Panc1 (cell line): ENCODE results near the gene BRAF. TPM values are rescaled to one million over a fixed set of nuclear protein-coding genes. Genes with fewer than 3 reads are reported as not detected.
"Not testable (repeated sequence)": the region's sequence is repeated elsewhere in the genome, so short reads cannot be mapped to it uniquely, and the experiment has no call there.

Experiments used
- ATAC-seq: fragments of 200-7000 bp; cut with Tn5 transposase; 2 replicates; pipeline ENCODE4 v1.9.1; 2020; ENCODE audit warnings: mild to moderate bottlenecking, moderate library complexity
- BruUV-seq: library from RNA; stranded (reverse); fragments of 400-500 nt; replicated peaks from 2 replicates; lab custom pipeline; 2021; lab: Mats Ljungman, UMichigan
- CTCF ChIA-PET: fragments of 300-600 bp; sonication (Branson Sonifier 250); formaldehyde crosslinking; loops from one replicate; lab custom pipeline; 2022; ENCODE audit warnings: antibody characterized with exemption; lab: Charles Lee
- POLR2A ChIA-PET: fragments of 300-600 bp; sonication (Branson Sonifier 250); formaldehyde crosslinking; loops from one replicate; lab custom pipeline; 2022; ENCODE audit warnings: antibody characterized with exemption; lab: Charles Lee
- DNase-seq: peaks from one replicate; pipeline ENCODE4 v3.0.0-alpha.2; 2010; ENCODE audit warnings: low read depth, low spot score
- H3K27ac ChIP-seq: 2 replicates; pipeline ENCODE4 v1.5.1; 2011; ENCODE audit warnings: mild to moderate bottlenecking, low read length, inconsistent platforms
- H3K27me3 ChIP-seq: fragments of 200-500 bp; sonication (Bioruptor generic); 2 replicates; pipeline ENCODE4 v1.6.0; 2014; ENCODE audit warnings: low read length, inconsistent platforms; ENCODE audit not compliant: control insufficient read depth, insufficient read depth
- H3K36me3 ChIP-seq: fragments of 200-500 bp; sonication (Bioruptor generic); 2 replicates; pipeline ENCODE4 v1.5.1; 2014; ENCODE audit warnings: inconsistent platforms, mild to moderate bottlenecking, low read length, moderate library complexity; ENCODE audit not compliant: control insufficient read depth, insufficient read depth
- H3K4me1 ChIP-seq: 2 replicates; pipeline ENCODE4 v1.5.1; 2011; ENCODE audit warnings: inconsistent platforms, mild to moderate bottlenecking, low read length, moderate library complexity; ENCODE audit not compliant: control insufficient read depth, insufficient read depth
- H3K4me3 ChIP-seq, 2 experiments: 2 replicates each; pipeline ENCODE4 v1.5.1; 2011 to 2012; ENCODE audit warnings: low read depth in 2 of 2, low read length in 2 of 2, mild to moderate bottlenecking in 2 of 2, inconsistent platforms in 1 of 2, moderate library complexity in 1 of 2
- H3K9me3 ChIP-seq: fragments of 200-500 bp; sonication (Bioruptor generic); 2 replicates; pipeline ENCODE4 v1.5.1; 2014; ENCODE audit warnings: low read depth, mild to moderate bottlenecking, inconsistent platforms, low read length, moderate library complexity; ENCODE audit not compliant: control insufficient read depth, insufficient read depth
- POLR2AphosphoS5 ChIP-seq: IDR thresholded peaks from 2 replicates; pipeline ENCODE4 v1.6.1; 2012; ENCODE audit warnings: mild to moderate bottlenecking, low read depth, low read length, moderate library complexity
- SIN3A ChIP-seq: IDR thresholded peaks from 2 replicates; pipeline ENCODE4 v1.6.1; 2012; ENCODE audit warnings: low read depth, mild to moderate bottlenecking, low read length, moderate library complexity, borderline replicate concordance; ENCODE audit not compliant: insufficient read depth
- TCF7L2 ChIP-seq: IDR thresholded peaks from 2 replicates; pipeline ENCODE4 v1.6.1; 2011; ENCODE audit warnings: mild to moderate bottlenecking, low read depth, low read length, inconsistent platforms
- in situ Hi-C: cut with HindIII; loops from 2 replicates; pipeline ENCODE4 v1.10.0; 2016; ENCODE audit warnings: low sequenced_read_pairs, low pct_unique_long_range_greater_than_20kb
- intact Hi-C: fragments of 100-400 bp; cut with micrococcal nuclease; formaldehyde crosslinking; loops from one replicate; pipeline ENCODE4 v1.10.0; 2022; ENCODE audit not compliant: unreplicated experiment
- total RNA-seq: library from RNA; stranded (reverse); gene quantifications from one replicate; pipeline ENCODE4 v1.2.1, GENCODE V29; 2021; ENCODE audit not compliant: unreplicated experiment
- TF ChIP-seq, protein P1 (sequence below), 2 experiments: IDR thresholded peaks; 2 replicates each; pipeline ENCODE4 v1.6.1; 2011 to 2012; ENCODE audit warnings: low read depth in 2 of 2, control low read depth in 1 of 2, low read length in 1 of 2, mild to moderate bottlenecking in 1 of 2, moderate library complexity in 1 of 2; ENCODE audit not compliant: insufficient read depth in 1 of 2
- TF ChIP-seq, protein P2 (sequence below): fragments of 450-650 bp; IDR thresholded peaks from 2 replicates; pipeline ENCODE4 v1.5.1; 2017; ENCODE audit warnings: mild to moderate bottlenecking

BRAF gene
- total RNA-seq, 1 experiment from 2014 or later = 26.3 TPM

DNA sequence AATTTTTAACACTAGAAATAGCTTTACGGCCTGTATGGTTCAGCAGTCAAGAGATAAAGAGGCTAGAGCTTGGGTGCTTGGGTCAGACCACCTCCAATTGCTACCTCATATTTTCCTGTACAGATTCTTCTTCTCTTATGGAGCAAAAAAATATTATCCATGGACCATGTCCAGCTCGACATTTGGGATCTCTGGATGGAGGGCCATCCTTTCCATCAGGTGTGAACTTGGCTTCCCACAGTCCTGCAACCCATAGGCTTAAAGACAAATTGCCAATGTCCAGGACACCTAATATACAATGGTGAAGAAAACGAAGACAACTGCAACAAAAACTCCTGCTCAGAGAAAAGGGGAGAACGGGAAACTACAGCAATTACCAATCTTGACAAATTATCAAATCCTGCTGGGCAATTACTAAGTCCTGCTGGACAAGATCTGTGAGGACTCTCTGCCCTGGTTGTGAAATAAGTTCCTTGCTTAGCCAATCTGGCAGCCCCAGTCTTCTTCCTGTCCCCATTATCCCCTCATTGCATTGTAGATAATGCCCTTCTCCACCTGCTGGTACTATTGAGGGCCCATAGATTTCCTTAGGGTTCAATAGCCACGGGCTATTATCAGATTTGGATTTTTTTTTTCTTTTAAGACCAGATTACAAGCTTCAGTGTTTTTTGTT, 42.0 kb upstream of the BRAF start:
- H3K36me3 ChIP-seq = no peaks in the 10 kb centered on the region
- H3K27me3 ChIP-seq = no peaks in the 10 kb centered on the region
- BruUV-seq = no TSS peak
- no peak overlapping the region for H3K27ac ChIP-seq
- no peaks in the 10 kb centered on the region for H3K9me3 ChIP-seq
- ChIA-PET CTCF (no interaction called here), POLR2A (interaction anchor here (0.6 kb wide), 1 partner anchor 275 kb away, joined by 3 read pairs; no protein-coding TSS in a partner anchor)
- TF ChIP-seq, protein P1, sequence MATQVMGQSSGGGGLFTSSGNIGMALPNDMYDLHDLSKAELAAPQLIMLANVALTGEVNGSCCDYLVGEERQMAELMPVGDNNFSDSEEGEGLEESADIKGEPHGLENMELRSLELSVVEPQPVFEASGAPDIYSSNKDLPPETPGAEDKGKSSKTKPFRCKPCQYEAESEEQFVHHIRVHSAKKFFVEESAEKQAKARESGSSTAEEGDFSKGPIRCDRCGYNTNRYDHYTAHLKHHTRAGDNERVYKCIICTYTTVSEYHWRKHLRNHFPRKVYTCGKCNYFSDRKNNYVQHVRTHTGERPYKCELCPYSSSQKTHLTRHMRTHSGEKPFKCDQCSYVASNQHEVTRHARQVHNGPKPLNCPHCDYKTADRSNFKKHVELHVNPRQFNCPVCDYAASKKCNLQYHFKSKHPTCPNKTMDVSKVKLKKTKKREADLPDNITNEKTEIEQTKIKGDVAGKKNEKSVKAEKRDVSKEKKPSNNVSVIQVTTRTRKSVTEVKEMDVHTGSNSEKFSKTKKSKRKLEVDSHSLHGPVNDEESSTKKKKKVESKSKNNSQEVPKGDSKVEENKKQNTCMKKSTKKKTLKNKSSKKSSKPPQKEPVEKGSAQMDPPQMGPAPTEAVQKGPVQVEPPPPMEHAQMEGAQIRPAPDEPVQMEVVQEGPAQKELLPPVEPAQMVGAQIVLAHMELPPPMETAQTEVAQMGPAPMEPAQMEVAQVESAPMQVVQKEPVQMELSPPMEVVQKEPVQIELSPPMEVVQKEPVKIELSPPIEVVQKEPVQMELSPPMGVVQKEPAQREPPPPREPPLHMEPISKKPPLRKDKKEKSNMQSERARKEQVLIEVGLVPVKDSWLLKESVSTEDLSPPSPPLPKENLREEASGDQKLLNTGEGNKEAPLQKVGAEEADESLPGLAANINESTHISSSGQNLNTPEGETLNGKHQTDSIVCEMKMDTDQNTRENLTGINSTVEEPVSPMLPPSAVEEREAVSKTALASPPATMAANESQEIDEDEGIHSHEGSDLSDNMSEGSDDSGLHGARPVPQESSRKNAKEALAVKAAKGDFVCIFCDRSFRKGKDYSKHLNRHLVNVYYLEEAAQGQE (IDR thresholded peaks at IDR 0.05; ENCODE audit: insufficient read depth in 1 of 2, low read depth in 2 of 2, low read length in 1 of 2) = no peak
- no peak for TF ChIP-seq POLR2AphosphoS5
- TF ChIP-seq, protein P2, sequence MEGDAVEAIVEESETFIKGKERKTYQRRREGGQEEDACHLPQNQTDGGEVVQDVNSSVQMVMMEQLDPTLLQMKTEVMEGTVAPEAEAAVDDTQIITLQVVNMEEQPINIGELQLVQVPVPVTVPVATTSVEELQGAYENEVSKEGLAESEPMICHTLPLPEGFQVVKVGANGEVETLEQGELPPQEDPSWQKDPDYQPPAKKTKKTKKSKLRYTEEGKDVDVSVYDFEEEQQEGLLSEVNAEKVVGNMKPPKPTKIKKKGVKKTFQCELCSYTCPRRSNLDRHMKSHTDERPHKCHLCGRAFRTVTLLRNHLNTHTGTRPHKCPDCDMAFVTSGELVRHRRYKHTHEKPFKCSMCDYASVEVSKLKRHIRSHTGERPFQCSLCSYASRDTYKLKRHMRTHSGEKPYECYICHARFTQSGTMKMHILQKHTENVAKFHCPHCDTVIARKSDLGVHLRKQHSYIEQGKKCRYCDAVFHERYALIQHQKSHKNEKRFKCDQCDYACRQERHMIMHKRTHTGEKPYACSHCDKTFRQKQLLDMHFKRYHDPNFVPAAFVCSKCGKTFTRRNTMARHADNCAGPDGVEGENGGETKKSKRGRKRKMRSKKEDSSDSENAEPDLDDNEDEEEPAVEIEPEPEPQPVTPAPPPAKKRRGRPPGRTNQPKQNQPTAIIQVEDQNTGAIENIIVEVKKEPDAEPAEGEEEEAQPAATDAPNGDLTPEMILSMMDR = no peak
- no peak for ATAC-seq
- no peaks in the 10 kb centered on the region for H3K4me1 ChIP-seq
- intact Hi-C loops = no loop called here
- in situ Hi-C loops = no loop called here
- no peak for DNase-seq
- H3K4me3 ChIP-seq = no peak overlapping the region

DNA sequence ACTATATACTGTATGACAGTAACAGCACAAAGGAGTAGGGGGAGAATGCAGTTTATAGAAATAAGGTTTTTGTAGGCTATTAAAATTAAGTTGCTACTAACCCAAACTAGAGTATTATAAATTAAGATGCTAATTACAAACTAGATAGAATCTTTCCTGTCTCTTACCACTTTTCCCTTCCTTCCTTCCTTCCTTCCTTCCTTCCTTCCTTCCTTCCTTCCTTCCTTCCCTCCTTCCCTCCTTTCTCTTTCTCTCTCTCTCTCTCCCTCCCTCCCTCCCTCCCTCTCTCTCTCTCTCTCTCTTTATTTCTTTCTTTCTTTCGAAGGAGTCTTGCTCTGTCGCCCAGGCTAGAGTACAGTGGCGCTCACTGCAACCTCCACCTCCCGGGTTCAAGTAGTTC, 36.4 kb upstream of the BRAF start:
- Histone ChIP-seq H3K27me3 (no peaks in the 10 kb centered on the region), H3K4me1 (no peaks in the 10 kb centered on the region), H3K4me3 (no peak overlapping the region), H3K9me3 (no peaks in the 10 kb centered on the region), H3K36me3 (no peaks in the 10 kb centered on the region), H3K27ac (no peak overlapping the region)
- CTCF ChIA-PET = no interaction called here
- DNase-seq = no peak
- no TSS peak for BruUV-seq
- POLR2A ChIA-PET = no interaction called here
- TF ChIP-seq SIN3A (no peak), TCF7L2 (no peak), POLR2AphosphoS5 (no peak)
- TF ChIP-seq, protein P2 = no peak
- TF ChIP-seq, protein P1 (IDR thresholded peaks at IDR 0.05; ENCODE audit: insufficient read depth in 1 of 2, low read depth in 2 of 2, low read length in 1 of 2) = no peak
- intact Hi-C loops (no loop called here), in situ Hi-C loops (no loop called here)
- ATAC-seq = no peak

DNA sequence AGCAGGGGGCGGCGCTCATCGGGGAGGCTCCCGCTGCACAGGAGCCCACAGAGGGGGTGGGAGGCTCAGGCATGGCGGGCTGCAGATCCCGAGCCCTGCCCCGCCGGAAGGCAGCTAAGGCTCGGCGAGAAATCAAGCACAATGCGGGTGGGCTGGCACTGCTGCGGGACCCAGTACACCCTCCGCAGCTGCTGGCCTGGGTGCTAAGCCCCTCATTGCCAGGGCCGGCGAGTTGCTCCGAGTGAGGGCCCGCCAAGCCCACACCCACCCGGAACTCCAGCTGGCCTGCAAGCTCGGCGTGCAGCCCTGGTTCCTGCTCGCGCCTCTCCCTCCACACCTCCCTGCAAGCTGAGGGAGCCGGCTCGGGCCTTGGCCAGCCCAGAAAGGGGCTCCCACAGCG, 32.3 kb upstream of the BRAF start:
- in situ Hi-C loops, H3K9me3 ChIP-seq: not testable (repeated sequence)

More for the DNA sequence above, 32.3 kb upstream of the BRAF start:
- H3K36me3 ChIP-seq, POLR2A ChIA-PET, intact Hi-C loops, ATAC-seq, H3K4me1 ChIP-seq, H3K27me3 ChIP-seq, H3K27ac ChIP-seq, BruUV-seq, H3K4me3 ChIP-seq, CTCF ChIA-PET, DNase-seq: not testable (repeated sequence)
